Measurements from ENCODE around the gene METAP2.

METAP2 gene

GRCh38 chr12:95516757-95517156, 42.8 kb downstream of the METAP2 start:
- no peak for DNase-seq

DNA sequence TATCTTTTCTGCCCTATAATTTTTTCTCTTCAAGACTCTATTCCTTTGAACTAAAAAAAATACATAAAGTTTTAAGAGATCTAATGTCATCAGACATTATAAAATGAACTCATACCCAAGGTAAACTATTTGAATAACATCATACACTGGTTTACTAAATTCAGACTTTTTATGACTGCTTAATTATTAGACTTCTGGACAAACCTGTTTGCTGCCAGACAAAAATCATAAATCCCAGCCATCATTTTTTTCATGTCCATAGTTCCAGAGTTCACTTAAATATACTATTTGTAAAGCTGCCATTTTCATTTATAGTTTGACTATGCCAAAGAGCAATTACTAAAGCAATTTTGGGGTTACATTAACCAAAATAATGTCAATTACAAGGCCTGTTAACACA, 43.3 kb downstream of the METAP2 start:
- no peak for DNase-seq

GRCh38 chr12:95518944-95519343, 45.0 kb downstream of the METAP2 start:
- DNase-seq, result no peak

DNA sequence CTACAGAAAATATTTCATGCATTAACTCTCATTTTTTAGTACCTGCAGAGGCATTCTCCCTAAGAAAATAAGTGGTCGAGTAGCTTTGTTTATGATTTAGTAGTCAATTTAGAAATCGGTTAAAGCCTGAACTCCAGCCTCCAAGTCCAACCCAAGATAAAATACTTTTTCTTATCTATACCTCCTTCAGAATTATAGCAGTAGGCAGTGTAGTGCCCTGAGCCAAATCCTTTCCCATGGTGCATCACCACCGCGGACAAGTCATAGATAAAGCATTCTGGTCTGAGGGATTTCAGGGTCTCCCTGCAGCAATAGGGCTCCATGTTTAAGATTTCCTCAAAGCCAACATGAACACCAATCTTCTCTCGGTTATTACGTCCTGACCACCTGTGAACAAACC, 46.9 kb downstream of the METAP2 start:
- no peak for DNase-seq

GRCh38 chr12:95522692-95523091, 48.7 kb downstream of the METAP2 start:
- no peak for DNase-seq

- no peak for DNase-seq
Measured at GRCh38 chr12:95528431-95528830, 54.5 kb downstream of the METAP2 start.

GRCh38 chr12:95529693-95530225, 55.8 kb downstream of the METAP2 start:
- DNase-seq, result no peak

- no peak for DNase-seq
Measured at GRCh38 chr12:95532851-95533250, 58.9 kb downstream of the METAP2 start.

DNA sequence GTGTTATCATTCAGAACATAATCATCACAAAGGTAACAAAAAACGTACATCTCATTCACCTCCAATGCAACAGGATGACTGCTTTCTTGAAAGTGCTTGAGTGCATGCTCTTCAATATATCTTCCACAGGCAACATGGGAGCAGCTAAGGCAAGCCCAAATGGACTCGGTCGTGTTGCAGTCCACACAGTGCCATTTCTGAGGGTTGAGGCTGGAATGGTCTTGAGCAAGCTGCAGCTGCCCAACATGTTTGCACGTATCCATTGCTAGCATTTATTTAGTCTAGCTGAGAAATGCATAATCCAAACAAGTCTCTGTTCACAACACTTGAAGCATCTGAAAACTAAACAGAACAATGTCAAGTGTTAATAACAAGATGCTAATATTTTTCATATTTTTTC, 60.0 kb downstream of the METAP2 start:
- no peak for DNase-seq

GRCh38 chr12:95538006-95538405, 64.1 kb downstream of the METAP2 start:
- DNase-seq, result no peak

- no peak for DNase-seq
Measured at GRCh38 chr12:95538656-95539055, 64.7 kb downstream of the METAP2 start.

- DNase-seq, result no peak
Measured at GRCh38 chr12:95541436-95541835, 67.5 kb downstream of the METAP2 start.

DNA sequence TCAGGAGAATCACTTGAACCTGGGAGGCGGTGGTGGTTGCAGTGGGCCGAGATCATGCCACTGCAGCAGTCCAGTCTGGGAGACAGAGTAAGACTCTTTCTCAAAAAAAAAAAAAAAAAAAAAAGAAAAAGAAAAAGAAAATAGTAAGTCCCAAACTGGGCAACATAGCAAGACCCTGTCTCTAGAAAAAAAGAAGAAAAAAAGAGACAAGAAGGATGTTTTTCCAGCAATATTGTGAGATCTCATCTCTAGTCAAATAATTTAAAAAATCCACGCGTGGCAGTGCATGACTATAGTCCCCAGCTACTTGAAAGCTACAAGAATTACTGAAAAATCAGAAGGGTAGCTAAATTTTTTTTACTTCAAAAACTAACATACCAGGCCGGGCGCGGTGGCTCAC, 69.4 kb downstream of the METAP2 start:
- DNase-seq, result no peak

DNA sequence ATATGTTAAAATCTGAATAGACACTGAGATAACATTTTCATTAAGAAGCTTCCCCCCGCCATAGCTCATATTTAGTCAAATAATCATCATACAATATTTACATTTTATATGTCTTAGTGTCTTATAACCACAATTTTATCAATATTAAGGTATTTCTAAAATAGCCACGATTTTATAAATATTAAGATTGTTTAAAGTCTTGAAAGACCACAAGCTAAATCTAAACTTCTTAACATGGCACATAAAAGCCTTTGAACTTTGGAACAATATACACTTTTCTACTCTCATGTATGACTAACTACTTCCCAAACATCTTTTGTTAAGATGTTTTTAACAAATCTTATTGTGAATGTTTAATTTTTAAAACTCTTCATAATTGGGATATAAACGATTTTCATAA, 70.8 kb downstream of the METAP2 start:
- DNase-seq, result no peak

DNA sequence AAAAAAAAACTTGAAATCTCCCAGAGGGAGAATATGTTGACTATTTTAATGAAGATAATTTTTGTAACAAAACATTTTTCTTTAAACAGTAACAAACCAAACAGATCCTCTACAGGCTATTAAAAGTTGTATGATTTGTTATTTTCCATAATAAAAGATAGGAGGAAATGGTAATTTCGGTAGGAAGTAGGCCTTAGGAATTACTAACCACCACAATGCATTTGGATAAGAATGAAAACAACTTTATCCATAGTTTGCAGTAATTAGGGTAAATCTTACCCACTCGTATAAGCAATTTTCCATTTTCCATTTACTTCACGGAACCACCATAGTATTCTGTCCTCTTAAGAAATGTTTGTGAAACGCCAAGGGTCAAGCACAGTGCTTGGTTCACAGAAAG, 71.4 kb downstream of the METAP2 start:
- no peak for DNase-seq

GRCh38 chr12:95545731-95546490, 72.0 kb downstream of the METAP2 start:
- no peak for DNase-seq

DNA sequence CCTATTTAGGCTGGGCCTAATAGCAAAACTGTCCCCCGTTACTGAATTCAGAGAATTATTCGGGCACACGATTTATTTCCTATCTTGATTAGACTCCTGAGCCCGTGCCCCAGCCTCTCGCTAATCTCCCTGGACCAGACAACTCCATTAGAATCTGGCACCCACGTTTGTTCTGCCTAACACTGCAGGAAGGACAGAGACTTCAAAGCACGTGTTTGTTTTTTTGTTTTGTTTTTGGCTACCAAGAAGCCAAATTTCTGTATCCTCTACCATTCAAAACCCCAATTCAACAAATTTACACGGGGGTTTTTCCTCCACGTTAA, 72.5 kb downstream of the METAP2 start:
- DNase-seq, result no peak

GRCh38 chr12:95547522-95548055, 73.6 kb downstream of the METAP2 start:
- no peak for DNase-seq

DNA sequence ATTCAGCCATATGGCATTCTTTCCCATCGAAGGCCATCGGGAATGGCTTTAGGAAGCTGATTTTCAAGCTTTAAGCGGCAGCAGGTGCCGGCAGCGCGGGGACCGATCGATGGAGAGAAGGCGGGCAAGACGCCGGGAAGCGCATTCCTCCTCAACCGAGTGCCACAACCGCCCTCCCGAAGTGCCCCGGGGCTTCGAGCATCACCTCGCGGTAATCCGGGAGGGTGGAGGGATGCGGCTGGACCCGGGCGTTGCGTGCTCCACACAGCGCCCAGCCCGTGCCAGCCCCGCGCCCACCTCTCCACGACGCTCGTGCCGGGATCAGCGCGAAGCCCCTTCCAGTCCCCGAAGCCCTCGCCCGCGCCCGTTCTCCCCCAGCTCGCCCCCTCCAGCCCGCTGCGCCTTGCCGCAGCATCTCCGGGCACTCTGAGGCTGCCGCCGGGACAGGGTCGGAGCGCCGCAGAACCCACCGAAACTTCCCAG, 74.1 kb downstream of the METAP2 start:
- DNase-seq, result no peak

- DNase-seq, result no peak
Measured at GRCh38 chr12:95548539-95549391, 74.8 kb downstream of the METAP2 start.

DNA sequence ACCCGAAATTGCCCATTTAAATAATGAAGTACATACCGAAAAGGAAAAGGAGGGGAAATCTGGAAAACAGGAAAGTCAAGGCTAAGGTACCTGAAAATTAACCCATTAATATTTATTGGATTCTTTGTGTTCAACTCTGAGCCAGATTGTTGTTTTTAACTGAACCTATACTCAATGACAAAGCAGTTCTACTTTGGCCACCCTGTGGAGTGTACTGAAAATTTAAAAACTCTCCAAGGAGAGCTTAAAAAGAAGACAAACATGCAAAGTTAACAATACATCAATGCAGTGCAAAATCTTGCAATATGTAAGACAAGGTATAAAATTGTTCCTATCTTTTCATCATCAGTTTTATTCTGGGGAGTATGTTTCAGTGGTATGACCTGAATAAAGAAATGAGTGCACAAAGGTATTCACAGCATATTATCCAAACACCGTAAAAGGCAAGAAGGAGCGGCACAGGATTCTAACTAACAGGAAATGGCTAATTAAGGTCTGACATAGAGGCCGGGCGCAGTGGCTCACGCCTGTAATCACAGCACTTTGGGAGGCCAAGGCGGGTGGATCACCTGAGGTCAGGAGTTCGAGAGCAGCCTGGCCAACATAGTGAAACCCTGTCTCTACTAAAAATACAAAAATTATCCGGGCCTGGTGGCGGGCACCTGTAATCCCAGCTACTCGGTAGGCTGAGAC, 75.6 kb downstream of the METAP2 start:
- no peak for DNase-seq

- no peak for DNase-seq
Measured at GRCh38 chr12:95551305-95551704, 77.4 kb downstream of the METAP2 start, which contains the start of gene USP44. Gene USP44, minus strand, starts transcription at chr12:95551476. Its CDS starts 17,220 bp downstream, at chr12:95534256.

DNA sequence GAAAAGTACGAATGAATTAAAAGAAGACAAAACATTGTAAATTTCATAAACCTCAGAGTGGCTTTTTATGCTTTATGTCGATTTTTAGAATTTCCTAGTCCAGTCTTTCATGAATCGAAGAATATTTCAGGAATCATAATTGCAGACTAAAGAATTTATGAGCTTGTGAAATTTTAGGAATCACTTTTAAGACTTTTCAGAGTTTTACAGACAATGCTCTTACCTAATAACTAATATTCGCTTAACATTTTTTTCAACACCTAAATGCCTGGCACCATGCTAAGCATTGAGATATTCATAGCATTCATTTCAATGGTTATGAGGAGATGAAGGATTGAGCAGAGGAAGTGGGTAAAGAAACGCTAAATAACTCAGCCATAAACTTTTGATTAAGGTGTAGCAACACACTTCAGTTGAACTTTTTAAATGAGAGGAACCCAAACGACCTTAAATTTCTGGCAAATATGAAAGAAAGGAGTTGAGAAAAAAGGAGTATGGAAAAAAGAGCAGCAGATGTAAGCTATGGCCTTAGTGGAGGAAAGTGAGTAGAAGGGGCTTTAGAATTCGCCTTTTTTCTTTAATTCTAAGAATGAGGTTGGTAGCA, 78.1 kb downstream of the METAP2 start:
- DNase-seq, result no peak
